ENCODE data around the gene C20orf173. TPM values are rescaled to one million over a fixed set of nuclear protein-coding genes. Genes with fewer than 3 reads are reported as not detected.

C20orf173 gene
- total RNA-seq, 2 donors from 2014 or later, result not detected

DNA sequence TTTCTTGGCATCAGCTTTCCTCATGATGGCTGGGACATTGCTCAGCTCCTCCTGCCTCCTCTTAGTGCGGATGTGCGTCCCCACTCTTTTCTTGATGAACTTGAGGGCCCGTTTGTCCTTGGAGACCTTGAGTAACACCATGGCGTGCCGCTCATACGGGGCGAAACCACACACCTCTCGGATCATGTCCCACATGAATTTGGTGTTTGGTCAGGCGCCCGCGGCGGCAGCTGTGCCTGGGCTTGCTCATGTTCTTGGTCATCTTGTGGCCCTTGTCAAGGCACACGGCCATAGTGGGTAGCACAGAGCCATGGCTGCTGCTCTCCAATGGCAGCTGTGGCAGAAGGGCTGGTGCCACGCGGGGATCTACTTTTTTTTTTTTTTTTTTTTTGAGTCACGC lies 15.0 kb upstream of the C20orf173 start:
- no peak overlapping the region for H3K27ac ChIP-seq (ENCODE audit: low read depth, low read length)
- H3K9ac ChIP-seq (ENCODE audit: extremely low read depth, low read length, poor library complexity, severe bottlenecking), result no peak overlapping the region
- peaks cover 44% of the 10 kb centered on the region for H3K36me3 ChIP-seq (ENCODE audit: control insufficient read depth, insufficient read depth, low read length)
- WGBS, 2 experiments (ENCODE audit: insufficient coverage in 1 of 2, insufficient read length in 1 of 2), result 94 to 95% methylated on average over 9 to 16 of the region's 16 CpGs
- no peaks in the 10 kb centered on the region for H3K27me3 ChIP-seq (ENCODE audit: control insufficient read depth, insufficient read depth, low read length, poor library complexity, severe bottlenecking)
- Mint-ChIP-seq H3K27ac (no peak overlapping the region), H3K36me3 (ENCODE audit: low read depth) (peaks cover 23% of the 10 kb centered on the region), H3K4me1 (peaks cover 5% of the 10 kb centered on the region), H3K4me3 (no peak overlapping the region), H3K27me3 (ENCODE audit: insufficient read depth) (no peaks in the 10 kb centered on the region), H3K9me3 (no peaks in the 10 kb centered on the region)
- no peaks in the 10 kb centered on the region for H3K4me1 ChIP-seq (ENCODE audit: control insufficient read depth, insufficient read depth, low read length)
- no peak for DNase-seq
- no peaks in the 10 kb centered on the region for H3K9me3 ChIP-seq (ENCODE audit: control insufficient read depth, low read length)
- TF ChIP-seq, protein P1, sequence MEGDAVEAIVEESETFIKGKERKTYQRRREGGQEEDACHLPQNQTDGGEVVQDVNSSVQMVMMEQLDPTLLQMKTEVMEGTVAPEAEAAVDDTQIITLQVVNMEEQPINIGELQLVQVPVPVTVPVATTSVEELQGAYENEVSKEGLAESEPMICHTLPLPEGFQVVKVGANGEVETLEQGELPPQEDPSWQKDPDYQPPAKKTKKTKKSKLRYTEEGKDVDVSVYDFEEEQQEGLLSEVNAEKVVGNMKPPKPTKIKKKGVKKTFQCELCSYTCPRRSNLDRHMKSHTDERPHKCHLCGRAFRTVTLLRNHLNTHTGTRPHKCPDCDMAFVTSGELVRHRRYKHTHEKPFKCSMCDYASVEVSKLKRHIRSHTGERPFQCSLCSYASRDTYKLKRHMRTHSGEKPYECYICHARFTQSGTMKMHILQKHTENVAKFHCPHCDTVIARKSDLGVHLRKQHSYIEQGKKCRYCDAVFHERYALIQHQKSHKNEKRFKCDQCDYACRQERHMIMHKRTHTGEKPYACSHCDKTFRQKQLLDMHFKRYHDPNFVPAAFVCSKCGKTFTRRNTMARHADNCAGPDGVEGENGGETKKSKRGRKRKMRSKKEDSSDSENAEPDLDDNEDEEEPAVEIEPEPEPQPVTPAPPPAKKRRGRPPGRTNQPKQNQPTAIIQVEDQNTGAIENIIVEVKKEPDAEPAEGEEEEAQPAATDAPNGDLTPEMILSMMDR (conservative IDR thresholded peaks at IDR 0.05), result no peak
- H3K4me3 ChIP-seq (ENCODE audit: low read length), result no peak overlapping the region

DNA sequence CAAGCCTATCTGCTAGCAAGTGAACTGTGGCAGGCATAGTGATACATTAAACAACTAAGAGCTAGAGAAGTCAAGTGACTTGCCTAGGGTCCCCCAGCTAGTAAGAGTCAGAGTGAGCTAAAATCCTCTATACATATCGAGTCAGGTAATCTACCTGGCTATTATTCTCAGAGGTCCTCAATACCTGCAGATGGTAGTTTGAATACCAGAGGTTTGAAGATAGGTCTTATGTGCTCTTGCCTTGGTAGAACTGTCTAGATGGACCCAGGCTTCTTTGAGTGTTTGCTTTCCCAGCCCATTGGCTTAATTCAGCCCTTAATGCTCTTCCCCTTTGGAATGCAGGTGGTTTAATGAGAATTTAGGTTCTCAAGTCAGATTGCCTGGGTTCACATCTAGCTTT lies 13.5 kb upstream of the C20orf173 start:
- peak overlapping the region; percentile 79 for H3K4me3 Mint-ChIP-seq
- H3K36me3 Mint-ChIP-seq (ENCODE audit: low read depth), result peaks cover 15% of the 10 kb centered on the region
- no peak overlapping the region for H3K27ac Mint-ChIP-seq
- peak overlapping the region; percentile 90 for H3K9ac ChIP-seq (ENCODE audit: extremely low read depth, low read length, poor library complexity, severe bottlenecking)
- H3K27ac ChIP-seq (ENCODE audit: low read depth, low read length), result no peak overlapping the region
- peaks cover 30% of the 10 kb centered on the region for H3K36me3 ChIP-seq (ENCODE audit: control insufficient read depth, insufficient read depth, low read length)
- H3K4me1 ChIP-seq (ENCODE audit: control insufficient read depth, insufficient read depth, low read length), result no peaks in the 10 kb centered on the region
- H3K4me1 Mint-ChIP-seq, result peaks cover 5% of the 10 kb centered on the region
- H3K27me3 Mint-ChIP-seq (ENCODE audit: insufficient read depth), result no peaks in the 10 kb centered on the region
- no peaks in the 10 kb centered on the region for H3K9me3 Mint-ChIP-seq
- DNase-seq, result no peak
- peak overlapping the region; percentile 86 for H3K4me3 ChIP-seq (ENCODE audit: low read length)
- 100% methylated on average over 1 of the region's 1 CpG; no CpG with 5 or more reads in 1 of the 2 experiments for WGBS, 2 experiments (ENCODE audit: insufficient coverage in 1 of 2, insufficient read length in 1 of 2)
- H3K27me3 ChIP-seq (ENCODE audit: control insufficient read depth, insufficient read depth, low read length, poor library complexity, severe bottlenecking), result no peaks in the 10 kb centered on the region
- TF ChIP-seq, protein P1 (conservative IDR thresholded peaks at IDR 0.05), result no peak
- H3K9me3 ChIP-seq (ENCODE audit: control insufficient read depth, low read length), result no peaks in the 10 kb centered on the region

DNA sequence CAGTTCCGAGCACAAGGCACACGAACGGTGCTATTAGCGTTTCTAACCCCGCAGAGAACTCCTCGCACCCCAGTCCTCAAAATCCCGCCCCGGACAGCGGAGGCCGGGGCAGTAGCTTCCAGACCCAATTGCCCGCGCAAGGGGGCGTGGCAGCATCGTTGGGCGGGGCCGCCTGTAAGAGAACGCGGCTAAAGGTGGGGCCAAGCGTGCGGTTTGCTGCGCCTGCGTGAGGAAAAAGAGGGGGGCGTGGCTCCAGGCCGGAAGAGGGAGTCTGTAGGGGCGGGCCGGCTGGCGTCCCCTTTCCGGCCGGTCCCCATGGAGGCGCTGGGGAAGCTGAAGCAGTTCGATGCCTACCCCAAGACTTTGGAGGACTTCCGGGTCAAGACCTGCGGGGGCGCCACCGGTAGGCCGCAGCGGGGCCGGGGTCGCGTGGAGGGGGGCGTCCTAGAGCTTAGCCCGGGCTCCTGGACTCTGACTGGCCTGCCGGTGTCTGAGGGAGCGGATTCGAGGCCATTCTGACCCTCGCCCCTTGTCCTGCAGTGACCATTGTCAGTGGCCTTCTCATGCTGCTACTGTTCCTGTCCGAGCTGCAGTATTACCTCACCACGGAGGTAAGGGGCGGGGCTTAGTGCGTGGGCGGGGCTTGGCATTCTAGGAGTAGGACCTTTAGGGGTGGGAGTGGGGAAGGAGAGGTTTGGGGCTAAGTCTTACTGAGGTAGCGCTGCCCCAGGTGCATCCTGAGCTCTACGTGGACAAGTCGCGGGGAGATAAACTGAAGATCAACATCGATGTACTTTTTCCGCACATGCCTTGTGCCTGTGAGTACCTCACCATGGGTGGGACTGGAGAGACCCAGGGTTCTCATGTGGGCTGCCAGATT lies 12.6 kb upstream of the C20orf173 start, which contains the start of gene ERGIC3:
TSS of gene ERGIC3 (plus strand) at position 296 of the 880 bp plus-strand sequence. CDS start at position 316, 20 bp downstream.
- H3K4me3 ChIP-seq (ENCODE audit: low read length), result peak within 1 kb of the TSS; percentile 86
- Mint-ChIP-seq H3K9me3 (no peaks in the 10 kb centered on the region), H3K36me3 (ENCODE audit: low read depth) (peaks cover 15% of the 10 kb centered on the region), H3K4me1 (peaks cover 5% of the 10 kb centered on the region), H3K27ac (peak within 1 kb of the TSS; percentile 97), H3K4me3 (peak within 1 kb of the TSS; percentile 79), H3K27me3 (ENCODE audit: insufficient read depth) (no peaks in the 10 kb centered on the region)
- peak within 1 kb of the TSS; percentile 90 for H3K9ac ChIP-seq (ENCODE audit: extremely low read depth, low read length, poor library complexity, severe bottlenecking)
- DNase-seq, result peak; percentile 100
- no peaks in the 10 kb centered on the region for H3K4me1 ChIP-seq (ENCODE audit: control insufficient read depth, insufficient read depth, low read length)
- H3K9me3 ChIP-seq (ENCODE audit: control insufficient read depth, low read length), result no peaks in the 10 kb centered on the region
- peaks cover 21% of the 10 kb centered on the region for H3K36me3 ChIP-seq (ENCODE audit: control insufficient read depth, insufficient read depth, low read length)
- no peaks in the 10 kb centered on the region for H3K27me3 ChIP-seq (ENCODE audit: control insufficient read depth, insufficient read depth, low read length, poor library complexity, severe bottlenecking)
- TF ChIP-seq, protein P1 (conservative IDR thresholded peaks at IDR 0.05), result peak; percentile 33
- peak within 1 kb of the TSS; percentile 78 for H3K27ac ChIP-seq (ENCODE audit: low read depth, low read length)
- 4% methylated on average over 20 to 57 of the region's 57 CpGs for WGBS, 2 experiments (ENCODE audit: insufficient coverage in 1 of 2, insufficient read length in 1 of 2)
